Tibial artery (tissue), 4 donors: ENCODE results near the gene IL15.

Experiments used
- DNase-seq, 2 donors: peaks; one replicate each; pipeline ENCODE4 v3.0.0-alpha.2; 2019
- H3K27ac ChIP-seq, 2 donors: fragments of 200-600 bp; sonication (generic) in 1 of 2; 1 replicate in 1 of 2; 2 replicates in 1 of 2; pipeline ENCODE4 v1.5.1; 2018 to 2019; ENCODE audit warnings: mild to moderate bottlenecking in 1 of 2
- H3K27me3 ChIP-seq, 2 donors: fragments of 200-600 bp; sonication (generic) in 1 of 2; one replicate each; pipeline versions ENCODE4 v1.5.1 to v1.6.0; 2016 to 2019
- H3K36me3 ChIP-seq, 3 donors: fragments of 200-600 bp; sonication (generic) in 2 of 3; one replicate each; pipeline ENCODE4 v1.5.1; 2016 to 2019; ENCODE audit warnings: mild to moderate bottlenecking in 2 of 3
- H3K4me1 ChIP-seq, 4 donors: fragments of 200-600 bp; sonication (generic) in 2 of 4; 1 replicate in 3 of 4; 2 replicates in 1 of 4; pipeline ENCODE4 v1.5.1; 2016 to 2019
- H3K4me3 ChIP-seq, 2 donors: fragments of 200-600 bp; sonication (generic) in 1 of 2; 1 replicate in 1 of 2; 2 replicates in 1 of 2; pipeline ENCODE4 v1.5.1; 2018 to 2019; ENCODE audit warnings: mild to moderate bottlenecking in 2 of 2
- H3K9me3 ChIP-seq, 3 donors: fragments of 200-600 bp; sonication (generic) in 1 of 3; one replicate each; pipeline ENCODE4 v1.5.1; 2016 to 2019
- CTCF ChIP-seq, 2 experiments: fragments of 200-600 bp in 1 of 2; fragments of 450-650 bp in 1 of 2; IDR thresholded peaks; one replicate each; pipeline ENCODE4 v1.5.1; 2017 to 2019; ENCODE audit warnings: antibody characterized with exemption in 2 of 2, mild to moderate bottlenecking in 1 of 2, moderate library complexity in 1 of 2
- intact Hi-C: fragments of 100-400 bp; cut with DNase I; formaldehyde crosslinking; loops from one replicate; pipeline ENCODE4 v1.15.0; 2023; ENCODE audit warnings: low total_unique reads

The IL15 gene

GRCh38 chr4:141640696-141641095 lies 4.3 kb downstream of the IL15 start:
- no peaks in the 10 kb centered on the region for H3K36me3 ChIP-seq
- DNase-seq: no peak
- H3K27ac ChIP-seq: no peak overlapping the region
- peaks cover 0 to 19% (median 3%) of the 10 kb centered on the region in 4 donors for H3K4me1 ChIP-seq
- H3K9me3 ChIP-seq: no peaks in the 10 kb centered on the region
- H3K4me3 ChIP-seq: no peak overlapping the region
- intact Hi-C loops: no loop called here
- TF ChIP-seq CTCF (IDR thresholded peaks at IDR 0.05): no peak
- H3K27me3 ChIP-seq: no peaks in the 10 kb centered on the region

GRCh38 chr4:141642063-141642462 lies 5.7 kb downstream of the IL15 start:
- Histone ChIP-seq H3K27me3 (no peaks in the 10 kb centered on the region), H3K27ac (no peak overlapping the region), H3K9me3 (no peaks in the 10 kb centered on the region), H3K4me3 (no peak overlapping the region), H3K4me1 (peaks cover 0 to 19% (median 3%) of the 10 kb centered on the region in 4 donors), H3K36me3 (no peaks in the 10 kb centered on the region)
- no peak for TF ChIP-seq CTCF (IDR thresholded peaks at IDR 0.05)
- intact Hi-C loops: no loop called here
- DNase-seq: no peak

GRCh38 chr4:141642711-141643110 lies 6.3 kb downstream of the IL15 start:
- intact Hi-C loops: no loop called here

GRCh38 chr4:141643557-141643956 lies 7.2 kb downstream of the IL15 start:
- intact Hi-C loops: no loop called here
- Histone ChIP-seq H3K27ac (no peak overlapping the region), H3K9me3 (no peaks in the 10 kb centered on the region), H3K4me3 (no peak overlapping the region), H3K36me3 (no peaks in the 10 kb centered on the region), H3K27me3 (no peaks in the 10 kb centered on the region), H3K4me1 (peaks cover 0 to 21% (median 1%) of the 10 kb centered on the region in 4 donors)
- no peak for DNase-seq
- TF ChIP-seq CTCF (IDR thresholded peaks at IDR 0.05): no peak

More at GRCh38 chr4:141642711-141643110, 6.3 kb downstream of the IL15 start:
- no peak for DNase-seq
- TF ChIP-seq CTCF (IDR thresholded peaks at IDR 0.05): no peak
- H3K9me3 ChIP-seq: no peaks in the 10 kb centered on the region
- H3K4me3 ChIP-seq: no peak overlapping the region
- H3K27me3 ChIP-seq: no peaks in the 10 kb centered on the region
- no peak overlapping the region for H3K27ac ChIP-seq
- no peaks in the 10 kb centered on the region for H3K36me3 ChIP-seq
- H3K4me1 ChIP-seq: peaks cover 0 to 21% (median 3%) of the 10 kb centered on the region in 4 donors

GRCh38 chr4:141645611-141646340 lies 9.4 kb downstream of the IL15 start:
- TF ChIP-seq CTCF (IDR thresholded peaks at IDR 0.05): no peak
- DNase-seq: no peak
- intact Hi-C loops: no loop called here
- Histone ChIP-seq H3K27me3 (no peaks in the 10 kb centered on the region), H3K27ac (no peak overlapping the region), H3K9me3 (no peaks in the 10 kb centered on the region), H3K4me3 (no peak overlapping the region), H3K36me3 (no peaks in the 10 kb centered on the region), H3K4me1 (peaks cover 0 to 28% (median 0%) of the 10 kb centered on the region in 4 donors)
